ENCODE measurements around the gene LUZP1.
A peak's percentile ranks its signal among the peaks of the same experiment; 100 is the strongest.

LUZP1 gene

GRCh38 chr1:23188434-23188884 lies 19.8 kb upstream of the LUZP1 start:
- DNase-seq = no peak

DNA sequence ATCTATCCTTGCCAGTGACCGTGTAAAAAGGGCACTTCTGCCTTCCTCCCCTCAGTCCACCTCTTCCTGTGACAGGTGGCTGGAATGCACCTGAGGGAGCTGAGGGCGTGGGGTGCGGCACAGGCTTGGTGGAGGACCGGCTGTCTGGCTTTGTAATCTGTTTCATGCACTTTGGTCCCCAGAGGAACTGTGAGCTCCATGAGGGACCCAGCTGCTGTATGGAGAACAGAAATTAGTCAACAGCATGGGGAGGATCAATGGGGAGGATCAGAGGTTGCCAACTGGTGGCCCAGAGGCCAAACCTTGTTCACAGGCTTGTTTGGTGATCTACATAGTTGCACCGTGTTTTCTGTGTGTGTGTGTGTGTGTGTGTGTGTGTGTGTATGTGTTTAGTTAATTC lies 19.0 kb upstream of the LUZP1 start:
- DNase-seq = no peak

DNA sequence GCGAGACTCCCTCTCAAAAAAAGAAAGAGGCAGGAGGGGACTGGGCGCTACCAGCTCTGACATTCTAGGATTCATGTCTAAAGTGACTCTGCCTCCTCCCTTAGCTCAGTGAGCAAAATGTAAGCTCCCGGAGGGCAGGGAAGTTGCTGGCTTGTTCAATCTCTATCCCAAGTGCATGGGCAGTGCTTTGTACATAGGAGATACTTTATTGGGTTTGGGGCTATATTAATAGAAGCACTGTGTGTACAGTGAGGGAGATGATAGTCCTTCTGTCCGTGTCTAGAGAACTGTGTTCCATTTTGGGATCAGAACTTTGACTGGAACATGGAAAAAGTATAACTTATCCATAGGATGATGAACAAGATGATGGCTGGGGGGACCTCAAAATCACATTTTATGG lies 16.7 kb upstream of the LUZP1 start:
- DNase-seq = no peak

GRCh38 chr1:23184212-23184934 lies 15.7 kb upstream of the LUZP1 start:
- peak; percentile 43 for DNase-seq

DNA sequence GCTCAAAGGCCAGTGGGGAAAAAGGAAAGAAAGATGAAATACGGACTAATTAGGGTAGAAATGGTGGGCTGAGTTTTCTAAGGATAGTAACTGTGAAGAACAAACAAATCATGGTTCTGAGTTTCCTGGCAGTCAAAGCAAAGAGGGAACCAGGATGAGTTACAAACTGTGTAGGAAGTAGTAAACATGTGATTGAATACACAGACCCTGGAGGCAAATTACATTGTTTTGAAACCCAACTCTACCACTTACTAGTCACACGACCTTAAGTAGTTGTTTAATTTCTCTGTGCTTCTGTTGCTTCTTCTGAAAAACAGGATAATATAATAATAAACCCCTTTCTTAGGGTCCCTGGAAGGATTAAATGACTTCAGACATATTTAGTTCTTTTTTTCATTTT lies 11.2 kb upstream of the LUZP1 start:
- DNase-seq = no peak

DNA sequence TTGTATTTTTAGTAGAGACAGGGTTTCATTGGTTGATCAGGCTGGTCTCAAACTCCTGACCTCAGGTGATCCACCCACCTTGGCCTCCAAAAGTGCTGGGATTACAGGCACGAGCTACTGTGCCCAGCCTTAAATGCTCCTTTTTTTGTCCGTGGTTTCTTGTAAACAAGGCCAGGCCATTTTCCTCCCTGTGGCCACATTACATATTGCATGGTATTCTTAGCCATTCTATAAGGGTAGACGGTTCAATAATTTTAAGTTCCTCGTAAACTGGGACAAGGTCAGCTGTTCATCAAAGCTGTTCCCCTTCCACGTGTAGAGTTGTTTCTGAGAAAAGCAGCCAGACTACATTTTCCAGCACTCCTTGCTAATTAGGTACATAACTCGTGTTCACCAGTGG lies 10.3 kb upstream of the LUZP1 start:
- DNase-seq = no peak

DNA sequence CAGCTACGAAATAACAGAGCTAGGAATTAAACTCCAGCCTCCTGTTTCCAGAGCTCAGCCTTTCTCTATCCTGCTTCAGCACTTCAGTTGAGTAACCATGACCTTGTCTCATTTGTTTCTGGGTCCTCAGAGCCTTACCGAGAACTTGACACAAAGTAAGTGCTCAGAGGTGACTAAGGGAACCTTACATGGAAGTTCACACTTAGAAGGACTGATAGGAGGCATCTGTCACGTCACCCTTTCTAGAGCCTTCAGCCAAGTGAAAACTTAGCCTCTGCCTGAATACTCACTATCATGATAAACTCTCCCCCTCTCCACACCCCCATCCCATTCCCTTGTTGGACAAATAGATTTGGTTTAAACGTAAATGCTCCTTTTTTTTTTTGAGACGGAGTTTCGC lies 9.8 kb upstream of the LUZP1 start:
- DNase-seq = no peak

- DNase-seq = peak; percentile 36
These were observed 9.1 kb upstream of the LUZP1 start for GRCh38 chr1:23177438-23178380.

DNA sequence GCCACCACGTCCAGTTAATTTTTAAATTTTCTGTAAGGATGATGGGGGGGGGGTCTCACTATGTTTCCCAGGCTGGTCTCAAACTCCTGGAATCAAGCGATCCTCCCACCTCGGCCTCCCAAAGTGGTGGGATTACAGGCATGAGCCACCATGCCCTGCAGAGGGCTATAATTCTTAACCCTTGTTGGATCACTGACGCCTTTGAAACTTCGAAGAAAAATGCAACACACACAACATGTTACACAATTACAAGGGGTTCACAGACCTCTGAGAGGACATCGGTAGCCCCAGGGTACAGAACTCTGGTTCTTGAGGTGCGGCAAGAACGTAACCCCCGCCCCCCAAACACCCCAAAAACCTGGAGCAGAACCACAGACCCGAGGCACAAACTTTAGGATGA lies 8.4 kb upstream of the LUZP1 start:
- DNase-seq = no peak

DNA sequence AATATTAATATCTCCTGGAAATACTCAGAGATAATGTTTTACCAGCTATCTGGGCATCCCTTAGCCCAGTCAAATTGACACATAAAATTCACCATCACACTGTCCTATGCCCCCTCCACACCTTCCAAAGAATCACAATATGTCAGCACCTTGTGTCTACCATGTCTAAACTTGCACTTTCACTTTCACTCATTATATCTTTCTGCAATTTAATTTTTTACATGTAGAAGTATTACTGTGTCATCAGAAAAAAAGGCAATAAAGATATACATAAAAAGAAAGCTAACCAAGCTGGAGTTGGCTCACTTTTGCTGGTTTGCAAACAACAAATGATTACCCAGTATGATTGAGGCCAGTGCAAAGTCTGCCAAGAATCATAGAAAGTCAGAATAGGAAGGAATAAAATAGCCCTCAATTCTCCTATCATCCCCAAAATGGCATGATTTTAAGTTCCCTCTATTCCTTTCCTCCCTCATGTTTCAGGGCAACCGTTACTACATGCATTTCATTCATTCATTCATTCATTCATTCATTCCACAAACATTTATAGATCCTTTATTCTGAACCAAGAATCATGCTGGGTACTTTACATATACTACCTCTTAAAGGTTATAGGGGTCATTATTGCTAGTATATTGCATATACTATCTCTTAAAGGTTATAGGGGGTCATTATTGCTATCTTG lies 5.9 kb upstream of the LUZP1 start:
- no peak for DNase-seq

DNA sequence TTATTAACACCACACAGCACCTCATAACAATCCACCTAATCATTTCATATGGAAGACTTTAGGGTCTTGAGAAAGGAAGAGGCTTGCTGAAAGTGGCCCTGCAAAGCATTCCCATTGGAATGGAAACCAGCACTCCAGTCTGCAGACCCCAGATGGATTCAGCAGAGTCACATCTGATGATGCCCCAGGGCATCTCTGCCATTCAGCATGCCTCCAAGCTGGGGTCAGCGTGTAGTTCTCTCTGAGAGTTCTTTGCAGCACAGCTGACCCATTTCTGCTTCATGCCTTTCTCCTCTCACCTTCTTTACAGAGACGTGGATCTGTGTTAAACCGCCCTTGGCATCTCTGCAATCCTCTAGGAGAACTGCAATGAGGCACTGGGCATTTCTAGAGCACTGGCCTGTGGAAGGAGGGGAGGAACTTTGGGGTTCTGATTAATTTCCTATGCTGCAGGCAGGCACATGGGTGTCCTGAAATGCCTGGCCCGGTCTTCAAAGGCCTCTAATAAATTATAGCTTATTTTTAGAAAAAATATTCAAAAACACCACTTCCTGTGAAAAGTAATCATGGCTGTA lies 2.6 kb upstream of the LUZP1 start:
- DNase-seq = no peak

DNA sequence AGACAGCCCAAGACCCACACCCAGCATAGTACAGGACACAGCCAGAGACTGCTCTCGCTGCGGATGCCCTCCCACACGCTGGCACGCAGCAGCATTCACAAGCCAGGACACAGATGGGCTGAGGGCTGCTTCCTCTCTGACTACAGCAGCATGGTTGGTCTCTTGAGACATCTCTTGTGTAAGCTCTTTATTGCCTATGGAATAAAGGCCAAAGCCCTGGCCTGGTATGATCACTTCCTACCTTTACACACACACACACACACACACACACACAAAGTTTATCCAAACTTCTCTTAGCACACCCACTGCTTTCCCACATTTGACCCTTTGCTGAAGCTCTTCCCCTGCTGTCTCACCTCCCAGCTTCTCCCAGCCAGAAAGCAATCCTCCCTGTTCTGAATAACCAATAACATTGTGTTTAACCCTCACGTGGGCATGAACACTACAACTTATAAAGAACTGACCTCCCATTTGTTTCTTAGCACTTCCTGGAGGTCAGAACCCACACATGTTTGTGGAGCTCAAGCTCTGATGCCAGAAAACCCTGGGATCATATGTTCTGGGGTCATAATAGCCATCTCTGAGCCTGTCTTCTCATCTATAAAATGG lies 1.2 kb upstream of the LUZP1 start:
- DNase-seq = no peak

DNA sequence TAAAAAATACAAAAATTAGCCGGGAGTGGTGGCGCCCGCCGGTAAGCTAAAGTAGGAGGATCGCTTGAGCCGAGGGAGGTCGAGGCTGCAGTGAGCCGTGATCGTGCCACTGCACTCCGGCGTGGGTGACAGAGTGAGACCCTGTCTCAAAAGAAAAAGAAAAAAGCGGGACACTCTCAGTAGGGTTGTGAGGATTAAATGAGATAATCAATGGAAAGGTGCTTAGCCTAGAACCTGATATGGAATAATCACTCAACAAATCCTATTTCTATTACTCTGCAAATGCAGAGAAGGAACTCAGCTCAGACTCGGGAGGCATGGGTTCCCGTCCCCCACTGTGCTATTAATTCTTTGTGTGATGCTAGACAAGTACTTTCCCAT lies 529 bp upstream of the LUZP1 start:
- DNase-seq = no peak

GRCh38 chr1:23168079-23168444 lies 594 bp downstream of the LUZP1 start:
- peak; percentile 20 for DNase-seq

DNA sequence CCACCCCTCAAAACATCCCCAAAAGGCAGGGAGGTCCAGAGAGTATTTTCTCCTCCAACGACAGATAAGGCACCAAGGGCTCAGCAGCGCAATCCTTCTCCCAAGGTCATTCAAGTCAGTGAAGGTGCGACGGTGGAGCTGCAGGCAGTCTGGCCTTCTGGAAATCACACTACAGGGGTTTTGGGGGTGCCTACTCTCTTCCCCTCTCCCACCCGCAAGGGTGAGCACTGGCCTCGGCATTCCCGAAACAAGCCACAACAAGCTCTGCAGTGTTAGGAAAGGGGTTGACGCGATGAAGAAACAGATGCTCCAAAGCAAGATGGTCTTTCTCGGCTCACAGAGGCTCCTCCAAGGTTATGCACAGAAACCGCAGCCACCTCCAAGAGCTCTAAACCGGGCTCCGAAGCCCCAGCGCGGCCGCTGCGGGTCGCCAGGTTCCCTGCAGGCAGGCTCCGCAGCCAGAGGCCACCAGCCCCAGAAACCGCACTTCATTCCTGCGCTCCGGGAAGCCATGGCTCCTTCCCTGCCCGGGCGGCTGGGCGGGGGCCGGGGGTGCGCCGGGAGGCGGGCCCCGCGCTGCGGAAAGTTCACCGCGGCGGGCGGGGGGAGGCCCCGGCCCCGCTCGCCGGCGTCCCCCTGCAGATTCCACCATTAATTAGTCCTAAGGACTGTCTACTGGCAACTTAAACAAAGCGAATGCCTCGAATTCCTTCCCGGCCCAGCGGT lies 1.1 kb downstream of the LUZP1 start:
- peak; percentile 18 for DNase-seq

DNA sequence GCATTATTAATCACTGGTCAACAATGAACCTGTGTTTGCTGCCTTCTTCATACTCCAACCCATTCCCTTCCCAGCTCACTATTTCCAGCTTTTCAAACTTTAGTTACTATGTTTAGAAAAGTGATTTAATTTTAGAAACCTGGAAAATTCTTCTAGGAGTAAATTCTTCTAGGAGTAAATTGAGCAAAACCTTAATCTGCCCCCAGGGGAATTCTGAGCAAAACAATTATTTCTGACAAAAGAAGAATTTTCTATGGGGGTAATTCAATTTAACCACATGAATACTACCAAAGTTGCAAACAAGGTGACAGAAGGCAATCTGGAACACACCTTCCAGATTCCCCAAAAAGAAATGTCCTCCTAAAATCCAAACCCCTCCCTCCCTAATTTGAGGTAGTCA lies 1.8 kb downstream of the LUZP1 start:
- no peak for DNase-seq

GRCh38 chr1:23163395-23163794 lies 5.3 kb downstream of the LUZP1 start:
- no peak for DNase-seq

DNA sequence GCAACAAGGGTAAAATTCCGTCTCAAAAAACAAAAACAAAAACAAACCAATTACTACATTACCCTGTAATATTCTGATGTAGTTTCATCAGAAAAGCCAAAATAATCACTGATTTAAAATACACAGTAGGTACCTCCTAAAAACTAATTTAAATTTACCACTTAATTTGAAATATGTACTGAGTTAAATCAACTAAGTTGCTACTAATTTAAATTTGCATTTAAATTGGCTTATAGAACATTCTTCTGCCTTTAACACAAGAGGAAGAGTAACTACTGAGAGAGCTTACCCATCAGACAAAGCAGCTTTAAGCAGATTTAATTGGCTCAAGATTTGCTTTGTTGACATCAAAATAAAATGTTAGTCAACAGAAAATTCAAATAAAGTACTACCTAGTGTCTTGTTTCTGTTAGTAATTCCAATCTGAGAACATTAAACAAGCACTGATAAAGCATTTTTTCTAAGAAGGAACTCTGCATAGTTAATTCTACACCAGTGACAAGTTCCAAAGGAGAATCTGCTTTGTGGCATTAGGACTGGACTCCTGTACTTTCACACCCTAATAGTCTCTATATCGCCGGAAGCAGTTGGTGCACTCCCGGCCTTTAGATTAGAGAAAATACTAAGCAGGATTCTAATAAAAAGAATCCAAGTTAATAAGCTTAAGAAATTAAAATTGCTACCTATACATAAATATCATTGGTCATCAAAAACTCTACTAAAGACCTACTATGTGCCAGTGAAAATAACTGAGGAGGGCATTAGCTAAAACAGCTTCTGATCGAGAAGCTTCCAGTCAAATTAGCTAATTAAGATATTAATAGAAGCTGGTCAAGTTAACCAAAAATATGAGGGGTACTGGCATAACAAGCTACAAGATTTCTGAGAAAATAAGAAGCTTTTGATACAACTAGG lies 8.4 kb downstream of the LUZP1 start:
- no peak for DNase-seq

DNA sequence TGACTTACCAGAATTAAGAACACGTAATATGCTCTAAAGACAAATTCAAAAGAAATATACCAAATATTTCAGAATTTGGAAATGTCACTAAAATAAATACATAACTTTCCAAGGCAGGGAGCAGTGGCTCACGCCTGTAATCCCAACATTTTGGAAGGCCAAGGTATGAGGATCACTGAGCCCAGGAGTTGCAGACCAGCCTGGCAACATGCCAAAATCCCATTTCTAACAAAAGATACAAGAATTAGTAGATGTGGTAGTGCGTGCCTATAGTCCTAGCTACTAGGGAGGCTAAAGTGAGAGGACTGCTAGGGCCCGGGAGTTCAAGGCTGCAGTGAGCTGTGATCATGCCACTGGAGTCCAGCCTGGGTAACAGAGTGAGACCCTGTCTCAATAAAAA lies 11.7 kb downstream of the LUZP1 start:
- no peak for DNase-seq

- DNase-seq = no peak
These were observed 15.5 kb downstream of the LUZP1 start for GRCh38 chr1:23152966-23153684.
